Ishikawa (cell line): ENCODE results near the gene TSEN34.

Source experiments
- CREB1 ChIP-seq: IDR thresholded peaks from 2 replicates; pipeline ENCODE4 v1.6.1; 2012; ENCODE audit warnings: low read depth
- YY1 ChIP-seq: IDR thresholded peaks from 2 replicates; pipeline ENCODE4 v1.6.1; 2012; ENCODE audit warnings: low read depth
- TF ChIP-seq, protein P1 (sequence below): IDR thresholded peaks from 2 replicates; pipeline ENCODE4 v1.6.1; 2012; ENCODE audit warnings: low read depth, mild to moderate bottlenecking
- TF ChIP-seq, protein P2 (sequence below): IDR thresholded peaks from 2 replicates; pipeline ENCODE4 v1.6.1; 2012

DNA sequence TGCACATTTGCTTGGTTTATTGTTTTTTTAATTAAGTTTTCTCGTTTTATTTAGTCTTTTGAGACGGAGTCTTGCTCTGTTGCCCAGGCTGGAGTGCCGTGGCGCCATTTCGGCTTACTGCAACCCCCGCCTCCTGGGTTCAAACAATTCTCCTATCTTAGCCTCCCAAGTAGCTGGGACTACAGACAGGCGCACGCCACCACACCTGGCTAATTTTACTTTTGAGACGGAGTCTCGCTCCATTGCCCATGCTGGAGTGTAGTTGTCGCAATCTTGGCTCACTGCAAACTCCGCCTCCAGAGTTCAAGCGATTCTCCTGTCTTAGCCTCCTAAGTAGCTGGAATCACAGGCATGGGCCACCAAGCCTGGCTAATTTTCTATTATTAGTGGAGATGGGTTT is 10.9 kb downstream of the TSEN34 start:
- TF ChIP-seq YY1 (no peak), CREB1 (no peak)
- TF ChIP-seq, protein P1, sequence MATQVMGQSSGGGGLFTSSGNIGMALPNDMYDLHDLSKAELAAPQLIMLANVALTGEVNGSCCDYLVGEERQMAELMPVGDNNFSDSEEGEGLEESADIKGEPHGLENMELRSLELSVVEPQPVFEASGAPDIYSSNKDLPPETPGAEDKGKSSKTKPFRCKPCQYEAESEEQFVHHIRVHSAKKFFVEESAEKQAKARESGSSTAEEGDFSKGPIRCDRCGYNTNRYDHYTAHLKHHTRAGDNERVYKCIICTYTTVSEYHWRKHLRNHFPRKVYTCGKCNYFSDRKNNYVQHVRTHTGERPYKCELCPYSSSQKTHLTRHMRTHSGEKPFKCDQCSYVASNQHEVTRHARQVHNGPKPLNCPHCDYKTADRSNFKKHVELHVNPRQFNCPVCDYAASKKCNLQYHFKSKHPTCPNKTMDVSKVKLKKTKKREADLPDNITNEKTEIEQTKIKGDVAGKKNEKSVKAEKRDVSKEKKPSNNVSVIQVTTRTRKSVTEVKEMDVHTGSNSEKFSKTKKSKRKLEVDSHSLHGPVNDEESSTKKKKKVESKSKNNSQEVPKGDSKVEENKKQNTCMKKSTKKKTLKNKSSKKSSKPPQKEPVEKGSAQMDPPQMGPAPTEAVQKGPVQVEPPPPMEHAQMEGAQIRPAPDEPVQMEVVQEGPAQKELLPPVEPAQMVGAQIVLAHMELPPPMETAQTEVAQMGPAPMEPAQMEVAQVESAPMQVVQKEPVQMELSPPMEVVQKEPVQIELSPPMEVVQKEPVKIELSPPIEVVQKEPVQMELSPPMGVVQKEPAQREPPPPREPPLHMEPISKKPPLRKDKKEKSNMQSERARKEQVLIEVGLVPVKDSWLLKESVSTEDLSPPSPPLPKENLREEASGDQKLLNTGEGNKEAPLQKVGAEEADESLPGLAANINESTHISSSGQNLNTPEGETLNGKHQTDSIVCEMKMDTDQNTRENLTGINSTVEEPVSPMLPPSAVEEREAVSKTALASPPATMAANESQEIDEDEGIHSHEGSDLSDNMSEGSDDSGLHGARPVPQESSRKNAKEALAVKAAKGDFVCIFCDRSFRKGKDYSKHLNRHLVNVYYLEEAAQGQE, result no peak
- TF ChIP-seq, protein P2, sequence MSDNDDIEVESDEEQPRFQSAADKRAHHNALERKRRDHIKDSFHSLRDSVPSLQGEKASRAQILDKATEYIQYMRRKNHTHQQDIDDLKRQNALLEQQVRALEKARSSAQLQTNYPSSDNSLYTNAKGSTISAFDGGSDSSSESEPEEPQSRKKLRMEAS, result no peak
